Muscle layer of colon (tissue), 2 donors: ENCODE data around the gene ANXA2R.

Experiments
- H3K27ac ChIP-seq: one replicate; pipeline ENCODE4 v1.7.0; 2013; ENCODE audit warnings: low read depth, mild to moderate bottlenecking, low read length, moderate library complexity
- H3K27me3 ChIP-seq, 2 donors: one replicate each; pipeline ENCODE4 v1.7.0; 2013; ENCODE audit warnings: low read length in 2 of 2, mild to moderate bottlenecking in 2 of 2; ENCODE audit not compliant: insufficient read depth in 2 of 2, control insufficient read depth in 1 of 2
- H3K36me3 ChIP-seq: one replicate; pipeline ENCODE4 v1.7.0; 2013; ENCODE audit warnings: mild to moderate bottlenecking, low read length; ENCODE audit not compliant: insufficient read depth
- H3K4me1 ChIP-seq: one replicate; pipeline ENCODE4 v1.7.0; 2013; ENCODE audit warnings: mild to moderate bottlenecking, low read length; ENCODE audit not compliant: insufficient read depth
- H3K4me3 ChIP-seq, 2 donors: one replicate each; pipeline ENCODE4 v1.7.0; 2013; ENCODE audit warnings: low read length in 2 of 2, low read depth in 1 of 2, mild to moderate bottlenecking in 1 of 2, moderate library complexity in 1 of 2
- H3K9ac ChIP-seq: one replicate; pipeline ENCODE4 v1.7.0; 2013; ENCODE audit warnings: low read length
- H3K9me3 ChIP-seq: one replicate; pipeline ENCODE4 v1.7.0; 2013; ENCODE audit warnings: mild to moderate bottlenecking, low read length
- donor health status: abdominal sarcoma.
- donor health status: Adenocarcinoma of cecum.

The ANXA2R gene

DNA sequence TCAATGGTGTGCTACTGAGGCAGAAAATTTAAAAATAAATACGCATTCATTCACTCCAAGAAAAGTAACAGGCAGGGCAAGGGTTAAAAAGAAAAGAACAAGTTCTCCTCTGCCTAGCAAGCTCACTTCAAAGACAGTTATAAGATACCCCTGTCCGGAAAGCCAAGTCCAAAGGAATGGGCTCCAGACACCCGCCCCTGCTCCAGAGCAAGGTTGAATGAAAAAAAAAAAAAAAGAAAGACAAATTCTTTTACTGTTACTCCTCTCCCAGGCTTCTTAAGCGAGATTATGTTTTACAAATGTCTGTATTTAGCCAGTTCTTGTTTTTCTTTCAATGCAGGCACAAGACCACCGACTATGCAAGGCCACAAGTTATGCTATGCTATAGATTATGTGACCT lies 9.1 kb upstream of the ANXA2R start:
- no peaks in the 10 kb centered on the region for H3K27me3 ChIP-seq
- H3K36me3 ChIP-seq, result no peaks in the 10 kb centered on the region
- no peak overlapping the region for H3K4me3 ChIP-seq
- H3K9me3 ChIP-seq, result no peaks in the 10 kb centered on the region
- no peaks in the 10 kb centered on the region for H3K4me1 ChIP-seq
- no peak overlapping the region for H3K27ac ChIP-seq
- no peak overlapping the region for H3K9ac ChIP-seq

DNA sequence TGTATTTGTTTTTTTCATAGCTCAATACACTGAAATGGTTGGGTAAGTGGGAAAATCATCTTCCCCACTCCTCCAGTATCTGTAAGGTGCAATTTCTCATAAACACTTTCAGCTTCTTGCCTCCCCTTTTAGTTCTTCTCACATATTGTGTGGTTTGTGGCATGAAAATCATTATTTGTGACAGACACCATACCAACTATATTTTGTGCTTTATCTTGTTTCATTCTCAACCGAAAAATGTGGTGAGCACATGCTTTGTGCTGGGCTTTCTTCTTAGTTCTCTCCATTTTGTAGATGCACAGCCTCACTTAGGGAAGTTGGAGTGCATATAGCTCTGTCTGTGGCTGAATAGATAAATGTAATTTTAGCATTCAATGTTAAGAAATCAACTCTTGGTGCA lies 6.4 kb upstream of the ANXA2R start:
- no peak overlapping the region for H3K4me3 ChIP-seq

DNA sequence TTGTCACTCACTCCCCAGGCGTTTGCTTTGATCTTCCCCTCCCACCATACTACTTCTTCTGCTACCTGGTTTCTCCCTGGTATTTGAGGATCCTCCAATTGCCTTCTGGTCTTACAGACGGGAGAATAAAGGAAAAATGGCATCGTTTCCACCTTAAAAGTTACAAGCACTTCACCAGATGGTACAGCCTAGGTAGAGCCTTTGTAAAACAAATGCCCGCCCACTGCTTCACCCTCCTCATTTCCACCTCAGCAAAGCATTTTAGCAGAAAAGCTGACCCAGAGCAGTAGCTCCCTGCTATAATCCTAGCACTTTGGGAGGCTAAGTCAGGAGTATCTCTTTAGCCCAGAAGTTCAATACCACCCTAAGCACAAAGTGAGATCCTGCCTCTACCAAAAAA lies 5.1 kb upstream of the ANXA2R start:
- Histone ChIP-seq H3K36me3 (no peaks in the 10 kb centered on the region), H3K4me1 (no peaks in the 10 kb centered on the region), H3K4me3 (no peak overlapping the region), H3K9me3 (peaks cover 6% of the 10 kb centered on the region), H3K27me3 (peaks cover 11 to 26% of the 10 kb centered on the region in 2 donors), H3K9ac (no peak overlapping the region), H3K27ac (no peak overlapping the region)

More for the DNA sequence above, 6.4 kb upstream of the ANXA2R start:
- Histone ChIP-seq H3K4me1 (no peaks in the 10 kb centered on the region), H3K36me3 (no peaks in the 10 kb centered on the region), H3K9me3 (no peaks in the 10 kb centered on the region), H3K27ac (no peak overlapping the region), H3K27me3 (peaks cover under 1 to 16% of the 10 kb centered on the region in 2 donors), H3K9ac (no peak overlapping the region)

DNA sequence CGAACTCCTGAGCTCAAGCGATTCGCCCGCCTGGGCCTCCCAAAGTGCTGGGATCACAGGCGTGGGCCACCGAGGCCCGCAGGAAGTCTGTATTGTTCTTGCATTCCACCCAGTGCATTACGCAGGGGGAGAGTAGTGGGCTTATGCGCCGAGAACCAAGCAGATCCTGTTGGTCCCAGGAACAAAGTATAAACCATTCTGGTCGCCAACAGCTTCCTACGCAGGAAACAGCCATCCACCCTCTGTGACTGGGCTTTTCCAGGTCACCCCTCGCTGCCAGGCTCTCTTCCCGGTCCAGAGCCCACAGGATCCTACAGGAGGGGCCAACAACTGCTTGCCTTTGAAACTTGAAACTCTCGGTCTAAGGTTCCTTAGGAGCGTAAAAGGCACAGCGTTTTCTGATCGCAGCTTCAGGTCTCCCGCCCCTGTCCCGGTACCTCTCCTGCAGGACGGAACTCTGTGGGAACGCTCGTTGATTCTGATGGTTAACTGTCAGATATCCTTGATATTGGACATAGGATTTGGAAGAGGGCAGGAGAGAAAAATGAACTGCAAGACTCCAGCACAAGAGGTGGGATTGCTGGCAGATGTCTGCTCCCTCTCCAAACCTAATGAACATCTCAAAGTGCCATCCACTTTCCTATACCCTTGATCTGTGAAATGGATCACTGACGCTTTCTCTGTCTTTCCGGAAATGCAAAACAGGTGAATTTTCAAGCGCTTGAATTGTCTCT lies 4.2 kb upstream of the ANXA2R start:
- Histone ChIP-seq H3K27me3 (peaks cover 20 to 35% of the 10 kb centered on the region in 2 donors), H3K36me3 (no peaks in the 10 kb centered on the region), H3K9ac (no peak overlapping the region), H3K4me1 (peaks cover 9% of the 10 kb centered on the region), H3K9me3 (peaks cover 8% of the 10 kb centered on the region), H3K4me3 (no peak overlapping the region), H3K27ac (no peak overlapping the region)

DNA sequence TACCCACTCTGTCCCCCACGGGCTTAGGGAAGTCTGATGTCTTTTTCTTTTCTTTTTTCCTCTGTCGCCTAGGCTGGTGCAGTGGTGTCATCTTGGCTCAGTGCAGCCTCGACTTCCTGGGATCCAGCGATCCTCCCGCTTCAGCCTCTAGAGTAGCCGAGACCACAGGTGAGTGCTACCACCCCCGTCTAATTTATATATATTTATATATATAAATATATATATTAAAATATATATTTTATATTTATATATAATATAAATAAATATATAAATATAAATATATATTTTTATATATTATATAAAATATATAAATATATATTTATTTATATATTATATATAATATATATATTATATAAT lies 3.3 kb upstream of the ANXA2R start:
- Histone ChIP-seq H3K4me1 (peaks cover 11% of the 10 kb centered on the region), H3K27ac (no peak overlapping the region), H3K9ac (no peak overlapping the region), H3K27me3 (peaks cover 26 to 41% of the 10 kb centered on the region in 2 donors), H3K9me3 (peaks cover 8% of the 10 kb centered on the region), H3K4me3 (peak overlapping the region in 1 of 2 donors; percentile 78), H3K36me3 (no peaks in the 10 kb centered on the region)

DNA sequence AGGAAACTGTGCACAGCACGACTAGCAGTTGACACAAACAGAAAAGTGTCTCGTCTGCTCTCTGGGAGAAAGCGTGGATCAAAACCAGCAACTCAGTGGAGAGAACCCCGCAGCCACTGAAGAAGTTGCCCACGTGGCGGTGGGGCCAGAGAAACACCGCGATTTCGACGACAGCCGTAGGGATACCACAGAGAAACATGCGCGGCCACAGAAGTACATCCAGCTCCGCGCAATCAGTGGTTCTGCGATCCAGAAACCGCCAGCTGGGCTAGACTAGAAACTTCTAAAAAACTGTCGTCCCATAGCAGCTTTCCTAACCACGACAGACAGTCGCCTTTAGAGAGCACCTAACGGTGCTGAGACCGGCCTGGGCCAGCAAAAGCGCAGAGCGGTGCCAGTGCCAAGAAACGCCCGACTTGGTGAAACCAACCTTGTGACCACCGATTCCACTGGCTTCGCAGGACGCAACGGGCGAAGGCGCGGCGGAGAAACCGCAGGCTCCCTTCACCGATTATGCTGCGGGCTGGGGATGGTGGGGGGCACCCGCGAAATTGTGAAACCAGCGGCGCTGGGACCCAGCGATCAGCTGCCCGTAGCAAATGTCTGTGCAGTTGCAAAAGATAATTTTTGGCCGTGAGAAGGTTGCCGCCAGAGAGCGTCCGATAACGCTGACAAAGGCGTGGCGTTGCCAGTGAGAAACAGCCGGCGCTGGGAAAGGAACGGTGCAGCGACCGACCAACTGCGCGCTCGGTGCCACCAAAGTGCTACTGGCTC lies 2.7 kb upstream of the ANXA2R start:
- H3K4me3 ChIP-seq, result peak overlapping the region; percentile 38 to 78
- peaks cover 8% of the 10 kb centered on the region for H3K9me3 ChIP-seq
- peaks cover 31 to 46% of the 10 kb centered on the region in 2 donors for H3K27me3 ChIP-seq
- no peaks in the 10 kb centered on the region for H3K36me3 ChIP-seq
- peak overlapping the region; percentile 71 for H3K27ac ChIP-seq
- H3K4me1 ChIP-seq, result peaks cover 16% of the 10 kb centered on the region
- peak overlapping the region; percentile 50 for H3K9ac ChIP-seq

DNA sequence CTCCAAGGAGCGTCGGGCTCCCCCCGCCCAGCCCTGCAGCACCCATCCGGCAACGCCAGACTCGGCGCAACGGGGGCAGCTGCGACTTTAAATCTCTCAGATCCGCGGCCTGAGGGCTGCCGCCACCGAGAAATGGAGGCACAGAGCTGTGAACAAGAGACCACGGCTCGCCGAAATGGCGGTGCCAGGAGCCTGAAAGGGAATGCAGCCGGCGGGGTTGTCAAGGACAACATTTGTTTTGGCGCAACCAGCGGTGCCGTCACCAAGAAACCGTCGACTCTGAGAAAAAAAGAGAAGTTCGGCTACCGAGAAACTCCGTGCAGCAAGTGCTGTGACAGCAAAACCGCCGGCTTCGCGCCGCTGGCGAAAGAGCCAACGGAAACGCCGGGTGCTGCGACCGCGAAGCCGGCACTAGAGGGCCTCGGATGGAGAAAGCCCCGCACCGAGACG lies 2.1 kb upstream of the ANXA2R start:
- H3K9me3 ChIP-seq, result peaks cover 8% of the 10 kb centered on the region
- H3K36me3 ChIP-seq, result no peaks in the 10 kb centered on the region
- H3K9ac ChIP-seq, result peak overlapping the region; percentile 50
- H3K27me3 ChIP-seq, result peaks cover 38 to 52% of the 10 kb centered on the region in 2 donors
- H3K4me3 ChIP-seq, result peak overlapping the region; percentile 63 to 78
- peak overlapping the region; percentile 71 for H3K27ac ChIP-seq
- H3K4me1 ChIP-seq, result peaks cover 20% of the 10 kb centered on the region

DNA sequence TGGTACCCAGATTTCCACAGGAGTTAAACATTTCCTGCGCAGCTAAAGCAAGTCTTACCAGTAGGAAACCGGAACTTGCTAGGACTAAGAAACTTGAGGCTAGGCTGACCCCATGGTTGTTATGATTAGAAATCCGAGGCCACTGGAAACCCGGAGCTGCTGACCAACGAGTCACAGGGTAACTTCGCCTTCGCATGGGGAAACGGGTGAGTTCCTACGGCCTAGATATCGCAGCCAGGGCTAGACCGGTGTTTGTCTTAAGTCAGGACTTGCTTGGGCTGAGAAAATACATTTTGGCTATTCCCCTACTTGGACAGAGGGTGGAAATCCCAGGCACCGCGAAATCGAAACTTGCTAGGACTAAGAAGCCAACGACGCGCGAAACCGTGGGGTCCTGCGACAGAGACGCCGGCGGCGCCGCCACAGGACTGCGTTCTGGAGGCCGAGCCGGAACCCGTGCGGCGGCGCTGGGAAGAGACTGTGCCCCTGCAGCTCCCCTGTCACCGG lies 1.6 kb upstream of the ANXA2R start:
- peak overlapping the region; percentile 63 to 78 for H3K4me3 ChIP-seq

DNA sequence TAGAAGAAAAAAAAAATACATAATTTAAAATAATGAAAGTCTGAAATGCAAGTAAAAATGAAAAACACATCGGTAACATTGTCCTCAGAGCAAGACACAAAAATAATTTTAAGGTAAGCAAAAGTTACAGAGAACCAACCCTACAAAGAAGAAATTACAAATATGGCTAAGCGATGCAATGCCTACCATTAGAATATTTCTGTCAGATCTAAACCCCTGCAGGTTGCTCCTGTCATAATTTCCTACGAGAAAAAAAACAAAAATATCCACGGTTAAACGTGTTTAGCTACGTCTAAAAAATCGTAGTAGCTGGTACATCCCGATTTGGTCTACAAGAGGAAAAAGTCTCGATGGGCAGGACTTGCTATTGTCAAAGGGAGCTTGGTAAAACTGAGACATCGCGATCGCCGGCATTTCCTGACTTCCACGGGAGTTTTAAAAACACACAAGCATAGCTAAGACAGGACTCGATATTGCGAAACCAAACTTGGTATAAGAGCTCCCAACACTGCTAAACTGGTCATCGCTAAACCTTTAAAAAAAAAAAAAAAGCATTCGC lies 1.1 kb upstream of the ANXA2R start:
- Histone ChIP-seq H3K4me1 (peaks cover 20% of the 10 kb centered on the region), H3K4me3 (peak overlapping the region; percentile 63 to 78), H3K36me3 (no peaks in the 10 kb centered on the region), H3K27ac (peak overlapping the region; percentile 71), H3K9ac (peak overlapping the region; percentile 50), H3K9me3 (peaks cover 8% of the 10 kb centered on the region), H3K27me3 (peaks cover 44 to 61% of the 10 kb centered on the region in 2 donors)

More for the DNA sequence above, 1.6 kb upstream of the ANXA2R start:
- Histone ChIP-seq H3K4me1 (peaks cover 20% of the 10 kb centered on the region), H3K36me3 (no peaks in the 10 kb centered on the region), H3K9ac (peak overlapping the region; percentile 50), H3K9me3 (peaks cover 8% of the 10 kb centered on the region), H3K27me3 (peaks cover 42 to 57% of the 10 kb centered on the region in 2 donors), H3K27ac (peak overlapping the region; percentile 71)

DNA sequence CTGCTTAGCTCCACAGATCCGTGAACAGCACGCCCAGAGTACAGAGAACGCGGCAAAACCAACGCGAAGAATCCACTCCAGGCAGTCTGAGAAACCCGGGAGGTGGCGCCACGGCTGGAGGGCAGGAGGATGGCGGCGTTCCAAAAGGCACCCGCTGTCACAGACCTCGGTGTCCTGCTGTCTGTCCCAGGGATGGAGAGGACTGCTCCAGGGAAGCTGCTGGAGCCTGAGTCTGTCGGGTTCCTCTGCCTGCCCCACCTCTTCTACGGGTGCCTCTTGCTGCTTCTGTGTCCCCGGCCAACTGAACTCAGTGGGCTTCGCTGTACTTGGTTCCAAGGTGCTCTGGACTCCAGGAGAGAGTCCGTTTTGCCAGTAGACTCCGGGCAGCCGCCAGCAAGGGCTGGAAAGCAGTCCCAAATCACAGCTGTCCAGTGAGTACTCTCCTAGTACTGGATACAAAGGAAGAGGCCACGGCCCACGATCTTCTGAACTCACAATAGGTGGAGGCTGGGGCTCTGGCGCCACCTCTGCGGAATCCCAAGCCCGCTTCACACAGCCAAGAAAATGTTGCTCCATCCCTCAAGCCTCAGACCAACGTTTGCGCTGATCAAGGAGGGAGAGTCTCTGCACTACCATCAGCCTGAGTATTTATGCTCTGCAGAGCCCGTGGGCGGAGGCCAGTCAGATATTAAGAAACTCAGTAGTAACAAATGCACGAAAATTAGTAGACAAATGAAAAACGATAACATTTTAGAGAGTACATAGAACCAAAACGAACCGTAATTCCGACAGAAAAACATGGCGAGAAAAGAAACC lies 440 bp downstream of the ANXA2R start:
- no peak overlapping the region for H3K9ac ChIP-seq

DNA sequence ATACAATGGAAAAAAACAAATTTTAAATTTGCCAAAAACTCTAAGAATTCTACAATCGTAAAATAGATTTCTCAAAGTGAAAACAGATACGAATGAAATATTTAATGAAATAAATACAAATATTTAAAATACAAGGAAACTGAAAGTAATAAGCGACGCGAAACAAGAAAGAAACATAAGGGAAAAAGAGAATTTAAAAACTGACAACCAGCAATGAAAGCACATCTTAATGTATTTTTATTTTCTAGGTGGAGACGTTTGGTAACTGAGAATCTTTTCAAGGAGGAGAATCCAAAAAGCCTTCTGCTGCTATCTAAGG lies 1.0 kb downstream of the ANXA2R start:
- Histone ChIP-seq H3K9ac (no peak overlapping the region), H3K27me3 (peaks cover 49 to 74% of the 10 kb centered on the region in 2 donors), H3K4me3 (peak overlapping the region in 1 of 2 donors; percentile 78), H3K36me3 (no peaks in the 10 kb centered on the region), H3K27ac (no peak overlapping the region), H3K4me1 (peaks cover 20% of the 10 kb centered on the region), H3K9me3 (peaks cover 8% of the 10 kb centered on the region)

More for the DNA sequence above, 440 bp downstream of the ANXA2R start:
- H3K9me3 ChIP-seq, result peaks cover 8% of the 10 kb centered on the region
- no peaks in the 10 kb centered on the region for H3K36me3 ChIP-seq
- peaks cover 20% of the 10 kb centered on the region for H3K4me1 ChIP-seq
- H3K27me3 ChIP-seq, result peaks cover 45 to 68% of the 10 kb centered on the region in 2 donors
- peak overlapping the region; percentile 16 to 78 for H3K4me3 ChIP-seq
- H3K27ac ChIP-seq, result peak overlapping the region; percentile 31
